Endothelial cell of umbilical vein (primary cell): Measurements from ENCODE around the gene ZDHHC18. TPM values are rescaled to one million over a fixed set of nuclear protein-coding genes. Genes with fewer than 3 reads are reported as not detected.

Experiments
- BruUV-seq: library from RNA; stranded (reverse); fragments of 400-500 nt; replicated peaks from 2 replicates; lab custom pipeline; 2021; lab: Mats Ljungman, UMichigan
- CTCF ChIA-PET: fragments of 300-600, 350-600 bp; sonication (Branson Sonifier 250); formaldehyde crosslinking; loops from one replicate; lab custom pipeline; 2021; ENCODE audit warnings: antibody characterized with exemption, inconsistent platforms; lab: Charles Lee
- POLR2A ChIA-PET: fragments of 300-600, 350-600 bp; sonication (Branson Sonifier 250); formaldehyde crosslinking; loops from one replicate; lab custom pipeline; 2021; ENCODE audit warnings: antibody characterized with exemption, inconsistent platforms; lab: Charles Lee
- DNase-seq: peaks from one replicate; pipeline ENCODE4 v3.0.0-alpha.2; 2011; ENCODE audit warnings: low read depth, low spot score
- FAIRE-seq: peaks from 2 replicates; lab custom pipeline; 2011; peaks lifted over from hg19 to GRCh38; lab: Jason Lieb, UNC
- H2AFZ ChIP-seq: 2 replicates; pipeline ENCODE4 v1.6.0; 2012; ENCODE audit warnings: low read depth, low read length, control low read depth, inconsistent platforms
- H3K27ac ChIP-seq: 2 replicates; pipeline ENCODE4 v1.5.1; 2011; ENCODE audit warnings: low read depth, mild to moderate bottlenecking, control low read depth, low read length, moderate library complexity; ENCODE audit not compliant: insufficient read depth
- H3K27me3 ChIP-seq, 2 experiments: 2 replicates each; pipeline versions ENCODE4 v1.6.0 to v1.6.1; 2011; ENCODE audit warnings: low read length in 2 of 2, mixed read lengths in 1 of 2; ENCODE audit not compliant: control insufficient read depth in 2 of 2, insufficient read depth in 2 of 2
- H3K36me3 ChIP-seq, 2 experiments: 2 replicates in 1 of 2; 3 replicates in 1 of 2; pipeline ENCODE4 v1.5.1; 2011; ENCODE audit warnings: low read length in 2 of 2, mild to moderate bottlenecking in 1 of 2, moderate library complexity in 1 of 2; ENCODE audit not compliant: control insufficient read depth in 2 of 2, insufficient read depth in 2 of 2; ENCODE audit errors: extremely low read depth in 1 of 2
- H3K4me1 ChIP-seq: 3 replicates; pipeline ENCODE4 v1.5.1; 2011; ENCODE audit warnings: mild to moderate bottlenecking, low read length; ENCODE audit not compliant: control insufficient read depth, insufficient read depth; ENCODE audit errors: extremely low read depth
- H3K4me2 ChIP-seq: 2 replicates; pipeline ENCODE4 v1.6.1; 2011; ENCODE audit warnings: low read length, control low read depth, mixed read lengths; ENCODE audit not compliant: insufficient read depth
- H3K4me3 ChIP-seq, 3 experiments: fragments of 200-600 bp in 1 of 3; sonication (generic), shearing (Covaris generic) in 1 of 3; replicated peaks in 1 of 3; 2 replicates each; pipeline ENCODE4 v1.5.1; 2011 to 2016; ENCODE audit warnings: control low read depth in 3 of 3, low read length in 3 of 3, mild to moderate bottlenecking in 2 of 3, inconsistent platforms in 1 of 3, low read depth in 1 of 3, moderate library complexity in 1 of 3; ENCODE audit not compliant: insufficient read depth in 1 of 3
- H3K79me2 ChIP-seq: 2 replicates; pipeline ENCODE4 v1.6.0; 2012; ENCODE audit warnings: low read length, inconsistent platforms; ENCODE audit not compliant: control insufficient read depth, insufficient read depth
- H3K9ac ChIP-seq: replicated peaks from 2 replicates; pipeline ENCODE3; 2011; ENCODE audit warnings: low read length, control low read depth; ENCODE audit not compliant: insufficient read depth; ENCODE audit errors: extremely low read depth
- H3K9me1 ChIP-seq: replicated peaks from 3 replicates; pipeline ENCODE4 v1.6.0; 2011; ENCODE audit warnings: mild to moderate bottlenecking, low read length; ENCODE audit not compliant: control insufficient read depth, insufficient read depth; ENCODE audit errors: extremely low read depth
- H3K9me3 ChIP-seq: replicated peaks from 2 replicates; pipeline ENCODE4 v1.5.1; 2012; ENCODE audit warnings: low read length, inconsistent platforms; ENCODE audit not compliant: control insufficient read depth, insufficient read depth
- H4K20me1 ChIP-seq: replicated peaks from 2 replicates; pipeline ENCODE3; 2011; ENCODE audit warnings: mild to moderate bottlenecking, low read length; ENCODE audit not compliant: control insufficient read depth, insufficient read depth; ENCODE audit errors: extremely low read depth
- CTCF ChIP-seq, 2 donors: IDR thresholded peaks; 1 replicate in 1 of 2; 2 replicates in 1 of 2; pipeline ENCODE4 v1.5.1; 2011; ENCODE audit warnings: low read length in 2 of 2, mild to moderate bottlenecking in 2 of 2, moderate library complexity in 2 of 2, control low read depth in 1 of 2, inconsistent platforms in 1 of 2, low read depth in 1 of 2; ENCODE audit not compliant: insufficient read depth in 1 of 2; ENCODE audit errors: extremely low read depth in 1 of 2
- EZH2 ChIP-seq: IDR thresholded peaks from 2 replicates; pipeline ENCODE4 v1.6.1; 2012; ENCODE audit warnings: borderline replicate concordance, low read depth, mild to moderate bottlenecking, moderate library complexity, low read length, inconsistent platforms; ENCODE audit not compliant: severe bottlenecking
- FOS ChIP-seq: IDR thresholded peaks from 2 replicates; pipeline ENCODE4 v1.6.1; 2011; ENCODE audit warnings: mild to moderate bottlenecking, low read length, moderate library complexity, borderline replicate concordance; ENCODE audit not compliant: insufficient read depth
- GATA2 ChIP-seq: IDR thresholded peaks from 2 replicates; pipeline ENCODE4 v1.7.0; 2011; ENCODE audit warnings: low read depth, mild to moderate bottlenecking, moderate library complexity, mixed read lengths, low read length; ENCODE audit not compliant: insufficient read length, insufficient read depth
- JUN ChIP-seq: IDR thresholded peaks from 2 replicates; pipeline ENCODE4 v1.6.1; 2011; ENCODE audit warnings: borderline replicate concordance, low read depth; ENCODE audit not compliant: insufficient read length, insufficient read depth
- MAX ChIP-seq: IDR thresholded peaks from 2 replicates; pipeline ENCODE4 v1.6.1; 2011; ENCODE audit not compliant: insufficient read depth, insufficient read length
- MYC ChIP-seq: IDR thresholded peaks from one replicate; pipeline ENCODE4 v1.6.1; 2011; ENCODE audit warnings: mild to moderate bottlenecking, low read depth, low read length
- POLR2A ChIP-seq: IDR thresholded peaks from 2 replicates; pipeline ENCODE4 v1.6.1; 2012; ENCODE audit warnings: low read depth, mild to moderate bottlenecking, control low read depth, low read length
- POLR2AphosphoS5 ChIP-seq: IDR thresholded peaks from 2 replicates; pipeline ENCODE4 v1.6.1; 2012; ENCODE audit warnings: low read depth, mild to moderate bottlenecking, control low read depth, low read length, moderate library complexity; ENCODE audit not compliant: insufficient read depth
- dilution Hi-C: fragments of 300-500 bp; cut with MboI; formaldehyde crosslinking; loops from one replicate; pipeline ENCODE4 v1.15.0; 2019; ENCODE audit warnings: low sequenced_read_pairs; ENCODE audit not compliant: extremely low pct_ligation_motif_present
- intact Hi-C: fragments of 100-400 bp; cut with micrococcal nuclease; formaldehyde crosslinking; loops from one replicate; pipeline ENCODE4 v1.10.0; 2022
- polyA plus RNA-seq, 4 experiments: library from polyadenylated mRNA; depleted of rRNA in 3 of 4; stranded (reverse) in 3 of 4; unstranded in 1 of 4; fragments of >200 nt; gene quantifications; 2 replicates each; pipeline versions ENCODE4 v1.2.1 to v1.2.3, GENCODE V29; 2011 to 2012; ENCODE audit warnings: missing spikeins in 1 of 4
- total RNA-seq: library from RNA; stranded (reverse); gene quantifications from 2 replicates; pipeline ENCODE4 v1.2.3, GENCODE V29; 2021

Gene ZDHHC18
- total and polyA plus RNA-seq, 2 donors (not counting 3 experiments of a cell fraction or from before 2014, with no cell fraction given): 25.2 to 48.2 TPM

GRCh38 chr1:26855636-26856035 lies 29.1 kb downstream of the ZDHHC18 start:
- ChIA-PET POLR2A (no interaction called here), CTCF (interaction anchor here (0.7 to 1.9 kb wide), 4 partner anchors 9 to 253 kb away, joined by 3 to 7 read pairs (median 6); no protein-coding TSS in a partner anchor)
- Histone ChIP-seq H3K9me3 (no peaks in the 10 kb centered on the region), H2AFZ (no peak overlapping the region), H3K4me3 (no peak overlapping the region), H3K4me1 (no peaks in the 10 kb centered on the region), H3K27ac (no peak overlapping the region), H3K79me2 (no peaks in the 10 kb centered on the region), H3K9me1 (no peaks in the 10 kb centered on the region), H3K36me3 (peaks cover 12 to 25% of the 10 kb centered on the region in 2 experiments), H3K9ac (no peak overlapping the region), H4K20me1 (no peaks in the 10 kb centered on the region), H3K4me2 (no peak overlapping the region), H3K27me3 (no peaks in the 10 kb centered on the region)
- no TSS peak for BruUV-seq
- intact Hi-C loops (no loop called here), dilution Hi-C loops (no loop called here)
- TF ChIP-seq EZH2 (no peak), CTCF (IDR thresholded peaks at IDR 0.05; ENCODE audit: extremely low read depth in 1 of 2, insufficient read depth in 1 of 2, low read depth in 1 of 2, low read length in 2 of 2) (no peak), FOS (no peak), POLR2AphosphoS5 (no peak), MAX (no peak), GATA2 (no peak), MYC (no peak), POLR2A (no peak), JUN (no peak)
- FAIRE-seq (no peak), DNase-seq (no peak)
